Choroid plexus epithelial cell (primary cell): ENCODE measurements around the gene EIF2B2.
"Not testable (repeated sequence)": the region's sequence is repeated elsewhere in the genome, so short reads cannot be mapped to it uniquely, and the experiment has no call there.

ENCODE experiments used
- DNase-seq: peaks from one replicate; pipeline ENCODE4 v3.0.0-alpha.2; 2010; ENCODE audit warnings: low read depth
- H3K4me3 ChIP-seq: 2 replicates; pipeline ENCODE4 v1.5.1; 2011; ENCODE audit warnings: low read depth, mild to moderate bottlenecking, control low read depth, low read length, moderate library complexity
- CTCF ChIP-seq: conservative IDR thresholded peaks from 2 replicates; pipeline ENCODE4 v1.5.1; 2011; ENCODE audit warnings: low read depth, mild to moderate bottlenecking, control low read depth, inconsistent platforms, low read length, moderate library complexity

Gene EIF2B2

GRCh38 chr14:74988993-74989392, 13.7 kb upstream of the EIF2B2 start:
- DNase-seq, result no peak

DNA sequence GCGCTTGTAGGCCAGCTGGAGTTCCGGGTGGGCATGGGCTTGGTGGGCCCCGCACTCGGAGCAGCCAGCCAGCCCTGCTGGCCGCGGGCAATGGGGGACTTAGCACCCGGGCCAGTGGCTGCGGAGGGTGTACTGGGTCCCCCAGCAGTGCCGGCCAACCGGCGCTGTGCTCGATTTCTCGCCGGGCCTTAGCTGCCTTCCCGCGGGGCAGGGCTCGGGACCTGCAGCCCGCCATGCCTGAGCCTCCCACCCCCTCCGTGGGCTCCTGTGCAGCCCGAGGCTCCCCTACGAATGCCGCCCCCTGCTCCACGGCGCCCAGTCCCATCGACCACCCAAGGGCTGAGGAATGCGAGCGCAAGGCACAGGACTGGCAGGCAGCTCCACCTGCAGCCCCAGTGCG, 8.5 kb upstream of the EIF2B2 start:
- DNase-seq, H3K4me3 ChIP-seq: not testable (repeated sequence)

More at GRCh38 chr14:74988993-74989392, 13.7 kb upstream of the EIF2B2 start:
- no peak for TF ChIP-seq CTCF
- no peak overlapping the region for H3K4me3 ChIP-seq

- DNase-seq, H3K4me3 ChIP-seq: not testable (repeated sequence)
Observed at GRCh38 chr14:74995781-74996180, 6.9 kb upstream of the EIF2B2 start.

GRCh38 chr14:75001261-75001660, 1.5 kb upstream of the EIF2B2 start:
- no peak overlapping the region for H3K4me3 ChIP-seq
- no peak for TF ChIP-seq CTCF
- DNase-seq, result no peak

GRCh38 chr14:75001899-75002298, 822 bp upstream of the EIF2B2 start:
- no peak for TF ChIP-seq CTCF
- H3K4me3 ChIP-seq, result peak overlapping the region; percentile 90
- no peak for DNase-seq

GRCh38 chr14:75003250-75004027, 718 bp downstream of the EIF2B2 start:
- peak overlapping the region; percentile 90 for H3K4me3 ChIP-seq
- no peak for DNase-seq
- no peak for TF ChIP-seq CTCF

- TF ChIP-seq CTCF, result no peak
- no peak overlapping the region for H3K4me3 ChIP-seq
- no peak for DNase-seq
Observed at GRCh38 chr14:75005357-75005756, 2.6 kb downstream of the EIF2B2 start.

DNA sequence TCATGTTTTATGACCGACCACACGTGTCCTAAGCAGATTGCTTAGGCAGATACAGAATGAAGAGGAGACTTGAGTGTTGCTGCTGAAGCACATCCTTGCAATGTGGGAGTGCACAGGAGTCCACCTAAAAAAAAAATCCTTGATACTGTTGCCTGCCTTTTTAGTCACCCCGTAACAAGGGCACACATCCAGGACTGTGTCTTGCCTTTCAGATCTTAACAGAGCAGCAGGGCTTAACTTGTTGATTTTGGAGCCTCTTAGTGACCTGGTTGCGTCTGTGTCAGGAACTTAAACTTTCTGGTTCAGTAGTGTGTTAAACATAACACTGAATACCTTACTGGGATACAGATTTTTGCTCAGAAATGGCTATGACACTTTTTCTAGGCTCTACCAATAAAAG, 6.5 kb downstream of the EIF2B2 start:
- H3K4me3 ChIP-seq, result no peak overlapping the region
- TF ChIP-seq CTCF, result no peak
- DNase-seq, result no peak
